Stimulated activated CD4-positive, alpha-beta T cell treated with anti-CD3 and anti-CD28 coated beads, Interleukin-1b, Interleukin-23, amount 100 ng/mL, for 24 hours (primary cell): Measurements from ENCODE around the gene PIK3C3.

Experiments used
- DNase-seq, 4 experiments: peaks; one replicate each; pipeline ENCODE4 v3.0.0-alpha.2; 2020; ENCODE audit warnings: low read depth in 4 of 4, low spot score in 1 of 4

Gene PIK3C3

DNA sequence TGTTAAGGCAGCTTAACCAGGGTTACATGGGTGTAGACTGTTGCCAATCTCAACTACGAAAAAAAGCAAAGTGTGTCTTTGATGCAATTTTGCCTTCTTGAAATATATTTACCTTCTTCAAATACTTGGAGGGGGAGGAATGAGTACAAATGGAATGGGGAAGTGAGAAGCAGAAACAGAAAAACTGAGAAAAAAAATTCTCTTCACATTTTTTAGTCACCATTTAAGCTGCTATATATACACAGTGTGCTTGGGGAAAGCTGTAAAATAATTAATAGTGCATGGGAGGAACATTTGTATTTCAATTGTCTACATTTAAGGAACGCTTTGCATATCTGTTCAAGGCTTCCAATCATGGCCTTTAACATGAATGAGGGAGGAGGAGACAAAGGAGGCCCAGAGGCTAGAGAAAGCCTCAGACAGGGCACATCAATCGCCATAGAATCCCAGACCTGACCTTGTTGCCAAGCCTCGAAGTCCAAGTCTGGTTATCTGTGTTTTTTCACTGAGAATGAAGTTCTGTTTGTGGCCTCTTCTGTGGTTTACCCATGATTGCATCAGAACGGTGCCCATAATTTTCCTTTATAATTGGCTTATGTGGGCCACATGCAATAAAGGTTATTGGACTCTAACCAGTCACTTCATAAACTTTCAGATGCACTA lies 158.6 kb downstream of the PIK3C3 start:
- DNase-seq, result no peak

DNA sequence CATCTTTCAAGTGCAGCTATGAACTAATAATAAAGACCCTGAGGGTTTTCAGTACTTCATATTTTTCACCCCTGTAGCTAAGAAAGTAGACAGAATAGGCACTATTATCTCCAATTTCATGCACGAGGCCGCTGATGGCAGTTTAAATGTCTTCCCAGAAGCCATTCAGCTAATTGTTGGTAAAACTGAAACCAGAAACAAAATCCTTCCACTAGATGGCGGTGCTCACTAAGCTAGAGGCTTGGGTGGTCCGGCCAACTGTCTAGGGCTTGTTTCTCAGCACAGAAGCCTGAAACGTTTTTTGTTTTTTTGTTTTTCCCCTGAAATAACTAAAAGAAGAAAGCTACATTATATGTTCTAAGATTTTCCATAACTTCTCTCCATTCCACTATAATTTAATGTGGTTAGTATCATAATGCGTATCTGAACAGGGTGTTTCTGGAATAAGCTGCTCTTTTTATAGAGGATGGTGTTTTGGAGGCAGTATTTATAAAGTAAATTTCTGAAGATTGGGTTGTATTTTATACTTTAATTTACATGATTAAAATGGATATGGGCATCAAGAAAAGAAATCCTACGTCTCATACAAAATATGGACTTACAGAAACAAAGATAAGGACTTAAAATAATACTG lies 159.4 kb downstream of the PIK3C3 start:
- peak; percentile 23 to 34 (median 26) for DNase-seq

DNA sequence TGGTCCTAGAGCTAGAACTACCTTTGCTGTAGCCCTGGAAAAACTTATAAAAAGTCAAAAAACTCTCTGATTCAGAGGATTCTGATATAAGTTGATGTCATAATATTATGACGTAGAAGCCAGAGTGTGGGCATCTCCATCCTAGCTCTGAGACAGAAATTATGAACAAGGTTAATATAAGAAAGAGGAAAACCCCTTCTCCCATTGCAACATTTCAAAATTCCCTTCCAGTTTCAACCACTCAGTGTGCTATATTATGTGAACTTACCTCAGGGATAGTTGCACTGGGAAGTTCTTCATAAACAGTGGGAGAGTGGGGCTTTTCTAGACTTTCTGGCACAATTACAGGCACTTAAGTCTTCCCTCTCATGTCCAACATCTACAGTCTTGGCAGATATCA lies 171.6 kb downstream of the PIK3C3 start:
- no peak for DNase-seq

DNA sequence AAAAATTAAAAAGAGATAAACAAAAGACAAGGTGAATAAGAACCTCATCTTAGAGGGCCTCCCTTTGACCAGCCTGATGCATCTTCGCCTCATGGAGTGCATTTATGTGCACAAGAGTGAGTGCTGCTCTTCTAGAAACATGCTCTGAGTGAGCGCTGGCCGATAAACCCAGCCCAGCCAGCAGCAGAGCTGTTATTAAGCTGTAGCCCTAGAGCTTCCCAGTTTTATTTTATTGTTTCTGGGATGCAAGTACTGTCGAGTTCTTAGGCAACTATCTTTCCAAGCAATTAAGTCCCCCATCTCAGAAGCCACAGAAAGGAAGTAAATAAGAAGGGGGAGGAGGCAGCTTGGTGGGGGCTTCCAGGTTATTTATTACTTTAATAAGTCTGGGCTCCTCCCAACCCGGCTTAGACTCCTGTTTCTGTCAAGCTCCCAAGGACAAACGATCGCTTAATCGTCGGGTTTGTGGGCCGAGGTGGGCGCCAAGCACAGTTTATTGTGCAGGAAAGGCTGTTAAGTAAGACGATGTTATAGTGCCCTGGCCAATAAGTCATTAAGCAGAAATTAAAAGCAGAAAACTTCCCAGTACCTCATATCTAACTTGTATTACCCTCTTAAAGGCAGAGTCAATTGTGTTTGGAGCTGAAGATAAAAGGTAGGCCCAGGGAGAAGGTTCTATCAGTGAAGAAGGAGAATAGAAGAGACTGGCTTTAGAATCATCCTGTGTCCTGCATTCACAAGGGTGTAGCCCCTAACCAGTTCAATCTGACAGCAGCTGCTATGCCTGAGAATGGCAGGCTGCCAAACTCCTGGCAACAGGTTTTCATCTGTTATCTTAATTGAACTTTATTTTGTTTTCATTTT lies 176.3 kb downstream of the PIK3C3 start:
- DNase-seq, result no peak

DNA sequence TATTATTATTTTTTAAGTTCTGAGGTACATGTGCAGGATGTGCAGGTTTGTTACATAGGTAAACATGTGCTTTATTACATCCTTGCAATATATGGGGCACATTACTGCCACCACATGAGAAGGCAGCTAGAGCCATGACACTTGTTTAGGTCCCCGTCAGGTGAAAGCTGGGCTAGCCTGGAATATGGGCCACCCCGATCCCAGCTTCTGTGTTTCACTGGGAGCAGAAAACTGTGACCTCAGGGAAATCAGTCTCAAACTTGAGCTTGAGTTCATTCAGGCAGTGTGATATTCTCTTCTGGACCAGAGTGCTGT lies 176.9 kb downstream of the PIK3C3 start:
- no peak for DNase-seq
